GM18870 (cell line): ENCODE results near the gene POLH.

Experiments
- ATAC-seq: cut with Tn5 transposase; IDR thresholded peaks from one replicate; pipeline ENCODE4 v1.9.1; 2021; ENCODE audit warnings: moderate library complexity; ENCODE audit not compliant: unreplicated experiment

Gene POLH

GRCh38 chr6:43604174-43604573 is 28.2 kb downstream of the POLH start:
- ATAC-seq, result no peak

- ATAC-seq, result no peak
Observed at GRCh38 chr6:43606019-43606418, 30.0 kb downstream of the POLH start.

- ATAC-seq, result no peak
Observed at GRCh38 chr6:43608310-43608763, 32.4 kb downstream of the POLH start.

GRCh38 chr6:43608807-43609206 is 32.8 kb downstream of the POLH start:
- ATAC-seq, result no peak

- ATAC-seq, result no peak
Observed at GRCh38 chr6:43609402-43609801, 33.4 kb downstream of the POLH start.

GRCh38 chr6:43610431-43610830 is 34.4 kb downstream of the POLH start:
- no peak for ATAC-seq

GRCh38 chr6:43613721-43614395 is 37.9 kb downstream of the POLH start:
- no peak for ATAC-seq

- no peak for ATAC-seq
Observed at GRCh38 chr6:43614396-43614730, 38.4 kb downstream of the POLH start.

- no peak for ATAC-seq
Observed at GRCh38 chr6:43616725-43617472, 40.9 kb downstream of the POLH start.

- no peak for ATAC-seq
Observed at GRCh38 chr6:43621078-43621835, 45.3 kb downstream of the POLH start.

GRCh38 chr6:43621836-43622180 is 45.8 kb downstream of the POLH start:
- no peak for ATAC-seq

- ATAC-seq, result no peak
Observed at GRCh38 chr6:43622541-43622940, 46.6 kb downstream of the POLH start.

- ATAC-seq, result no peak
Observed at GRCh38 chr6:43623880-43624785, 48.1 kb downstream of the POLH start.

- ATAC-seq, result no peak
Observed at GRCh38 chr6:43624786-43625288, 48.9 kb downstream of the POLH start.

GRCh38 chr6:43625393-43625992 is 49.5 kb downstream of the POLH start:
- no peak for ATAC-seq

GRCh38 chr6:43627008-43627825 is 51.2 kb downstream of the POLH start:
- no peak for ATAC-seq

- no peak for ATAC-seq
Observed at GRCh38 chr6:43628393-43629103, 52.6 kb downstream of the POLH start.

GRCh38 chr6:43629104-43629504 is 53.1 kb downstream of the POLH start, which contains the start of gene GTPBP2:
Gene GTPBP2 (minus strand): TSS chr6:43629264. CDS start chr6:43629162, 102 bp downstream.
- ATAC-seq, result peak; percentile 65
